Erythroblast (primary cell): Measurements from ENCODE around the gene RAB13.
A peak's percentile ranks its signal among the peaks of the same experiment; 100 is the strongest.

Source experiments
- DNase-seq, 2 experiments: peaks; one replicate each; lab custom pipeline; 2025; lab: John Stamatoyannopoulos, UW
- GATA1 ChIP-seq: IDR thresholded peaks from 2 replicates; pipeline ENCODE4 v1.6.1; 2011; ENCODE audit warnings: low read depth, mild to moderate bottlenecking, control low read depth, low read length, moderate library complexity
- POLR2A ChIP-seq: IDR thresholded peaks from 2 replicates; pipeline ENCODE4 v1.6.1; 2011; ENCODE audit warnings: mild to moderate bottlenecking, low read length

The RAB13 gene

DNA sequence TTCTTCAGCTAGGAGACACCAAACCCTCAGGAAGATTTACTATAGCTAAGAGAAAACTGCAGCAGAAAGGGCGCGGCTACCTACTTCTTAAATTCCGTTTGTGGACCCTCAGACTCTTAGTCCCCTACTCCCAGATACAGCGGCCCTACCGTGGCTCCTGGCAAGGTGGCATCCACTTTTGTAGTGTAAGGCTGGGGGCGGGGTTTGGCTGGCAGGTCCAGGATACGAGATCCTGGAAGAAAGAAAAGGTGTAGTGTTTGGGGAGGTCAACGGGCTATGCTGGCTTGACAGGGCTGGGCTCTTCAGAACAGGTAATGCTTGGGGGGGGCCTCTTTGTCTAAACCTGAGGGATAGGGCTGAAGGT, 18.2 kb downstream of the RAB13 start:
- DNase-seq = no peak
- TF ChIP-seq GATA1 (no peak), POLR2A (no peak)

DNA sequence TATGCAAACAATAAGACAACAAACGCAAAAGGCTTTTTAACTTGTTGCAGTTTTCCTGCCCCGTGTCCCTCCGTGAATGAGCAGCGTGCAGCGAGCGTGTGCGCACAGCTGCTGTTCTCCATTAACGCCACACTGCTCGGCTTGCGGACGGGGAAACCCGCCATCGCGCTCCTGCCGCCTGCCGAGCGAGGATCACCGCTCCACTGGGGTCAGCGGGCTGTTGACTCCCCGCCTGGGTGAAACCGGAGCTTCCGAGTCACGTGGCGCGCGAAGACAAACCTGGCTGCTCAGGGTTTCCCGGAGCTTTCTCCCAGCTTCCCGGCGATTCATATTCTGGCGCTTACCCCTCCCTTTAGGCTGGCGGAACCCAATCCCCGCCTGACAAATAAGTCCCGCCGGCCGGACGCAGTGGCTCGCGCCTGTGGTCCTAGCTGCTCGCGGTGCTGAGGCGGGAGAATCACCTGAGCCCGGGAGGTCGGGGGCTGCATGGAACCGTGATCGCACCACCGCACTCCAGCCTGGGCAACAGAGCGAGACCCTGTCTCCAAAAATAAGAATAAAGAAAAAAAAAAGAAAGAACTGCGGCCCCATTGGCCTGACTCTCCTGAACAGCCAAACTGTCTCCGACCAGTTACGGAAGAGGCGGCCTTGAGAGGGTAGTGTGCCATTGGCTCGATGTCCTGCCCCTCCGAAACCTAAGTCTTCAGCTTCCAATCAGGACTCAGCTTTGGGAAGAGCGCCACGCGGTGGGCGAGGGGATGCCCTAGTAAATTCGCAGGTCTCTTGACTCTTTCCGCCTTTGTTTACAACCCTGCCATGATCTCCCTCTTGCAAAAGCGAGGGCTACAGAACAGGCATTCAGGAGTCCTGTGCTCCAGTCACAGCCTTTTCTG, 18.8 kb downstream of the RAB13 start, which contains the start of gene CREB3L4:
Gene CREB3L4 (plus strand): TSS at position 796 of the 893 bp plus-strand sequence. CDS start 624 bp downstream, outside the sequence.
- TF ChIP-seq POLR2A = peak; percentile 90
- no peak for TF ChIP-seq GATA1
- peak; percentile 96 to 98 for DNase-seq

DNA sequence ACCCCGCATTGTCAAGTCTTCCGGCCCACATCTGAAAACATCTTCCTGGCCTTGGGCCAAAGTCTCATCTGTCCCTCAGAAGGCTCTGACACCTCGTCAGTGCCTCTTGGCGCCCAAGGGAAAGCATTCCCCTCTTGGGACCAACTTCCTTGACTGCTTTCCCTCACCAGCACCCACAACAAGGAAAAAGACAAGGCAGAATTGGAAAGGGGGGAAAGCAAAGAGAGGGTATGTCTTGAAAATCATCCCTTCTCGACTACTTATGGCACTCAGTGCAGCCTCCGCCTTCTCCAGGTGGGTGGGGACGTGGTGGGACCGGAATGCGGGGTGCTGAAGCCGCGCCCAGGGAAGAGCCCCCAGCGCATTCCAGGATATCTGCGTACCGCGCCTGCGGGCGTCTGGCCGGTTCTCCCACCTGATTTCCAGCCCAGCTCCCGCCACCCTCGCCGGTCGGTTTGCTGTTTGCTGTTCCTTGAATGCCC, 22.2 kb downstream of the RAB13 start:
- TF ChIP-seq POLR2A = no peak
- TF ChIP-seq GATA1 = no peak
- DNase-seq = no peak

DNA sequence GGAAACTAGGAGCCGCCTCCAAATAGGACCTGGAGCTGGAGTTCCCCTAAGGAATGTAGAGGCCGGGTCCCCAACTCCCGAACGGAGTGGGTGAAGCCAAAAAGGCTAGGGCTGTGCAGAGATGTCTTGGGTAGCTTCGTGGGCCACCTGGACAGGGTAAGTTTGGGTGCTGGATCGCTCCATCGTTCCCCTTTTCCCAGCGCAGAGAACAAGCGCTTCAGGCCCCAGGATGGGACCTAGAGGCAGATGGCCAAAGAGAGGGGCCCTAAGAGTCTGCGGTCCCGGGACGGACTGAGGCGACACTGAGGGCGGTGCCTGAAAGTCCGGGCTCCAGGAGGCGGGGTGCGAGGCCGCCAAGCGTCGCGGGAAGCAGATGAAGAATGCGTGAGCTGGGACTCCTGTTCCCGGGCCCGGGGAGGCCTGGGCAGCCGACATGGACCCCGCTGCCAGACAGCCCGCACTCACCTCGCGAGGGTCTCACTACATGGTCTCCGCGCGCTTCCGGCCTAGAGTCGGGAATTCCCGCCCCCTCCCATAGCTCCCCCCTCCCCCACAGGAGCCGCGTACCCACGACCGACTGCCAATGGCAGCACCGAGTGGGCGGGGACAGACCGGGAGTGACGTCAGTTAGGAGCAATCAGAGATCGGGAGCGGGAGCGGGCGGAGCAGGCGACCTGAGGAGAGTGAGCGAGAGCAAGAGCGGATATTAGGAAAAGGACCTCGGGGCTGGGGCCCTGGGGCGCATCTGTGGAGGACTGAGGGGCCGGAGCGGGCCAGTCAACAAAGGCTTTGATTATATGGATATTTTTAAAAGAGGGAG, 22.9 kb downstream of the RAB13 start, which contains the start of gene SLC39A1:
Gene SLC39A1 (minus strand): TSS at position 508 of the 820 bp plus-strand sequence. CDS start 822 bp downstream, outside the sequence.
- TF ChIP-seq GATA1 (no peak), POLR2A (peak; percentile 66)
- DNase-seq = peak; percentile 95 to 97

DNA sequence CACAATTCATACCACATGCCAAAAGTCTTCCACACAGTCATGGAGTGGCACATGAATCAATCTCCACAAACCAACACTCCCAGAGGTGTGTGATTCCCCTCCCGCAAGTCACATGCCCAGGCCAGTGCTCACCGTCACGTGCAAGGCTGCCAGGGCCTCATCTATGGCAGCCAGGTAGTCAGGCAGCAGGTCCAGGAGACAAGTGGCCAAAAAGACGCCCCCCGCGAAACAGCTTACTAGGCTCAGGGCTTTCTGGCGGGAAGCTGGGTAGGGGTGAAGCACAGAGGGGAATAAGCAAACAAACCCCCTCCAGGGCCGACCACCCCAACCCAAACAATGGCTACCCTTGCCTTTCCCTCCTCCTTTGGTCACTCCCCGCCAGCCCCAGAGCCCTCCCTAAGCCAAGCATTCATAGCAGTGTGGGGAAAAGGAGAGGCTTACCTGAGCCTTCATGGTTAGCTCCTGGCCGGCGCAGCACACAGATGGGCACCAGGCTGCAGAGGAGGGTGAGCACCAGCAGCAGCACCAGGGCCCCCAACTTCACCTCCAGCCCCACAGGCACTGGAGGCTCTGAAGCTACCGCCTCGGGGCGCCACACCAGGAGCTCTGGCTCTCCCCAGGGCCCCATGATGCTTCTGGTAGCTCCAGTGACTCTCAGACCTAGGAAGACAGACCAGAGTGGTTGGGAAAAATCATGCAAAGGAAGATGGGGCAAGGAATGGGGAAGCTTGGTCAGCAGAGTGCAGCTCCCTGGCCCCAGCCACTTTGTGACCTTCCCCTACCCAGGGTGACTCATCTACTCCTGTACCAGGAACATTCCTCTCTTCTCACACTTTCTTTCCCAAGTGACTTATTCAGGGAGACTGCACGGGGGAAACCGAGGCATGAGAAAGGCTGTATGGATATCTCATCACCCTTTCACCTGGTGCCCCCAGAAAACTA, 23.8 kb downstream of the RAB13 start:
- DNase-seq = peak in 1 of 2 experiments; percentile 45
- TF ChIP-seq GATA1 (no peak), POLR2A (no peak)

DNA sequence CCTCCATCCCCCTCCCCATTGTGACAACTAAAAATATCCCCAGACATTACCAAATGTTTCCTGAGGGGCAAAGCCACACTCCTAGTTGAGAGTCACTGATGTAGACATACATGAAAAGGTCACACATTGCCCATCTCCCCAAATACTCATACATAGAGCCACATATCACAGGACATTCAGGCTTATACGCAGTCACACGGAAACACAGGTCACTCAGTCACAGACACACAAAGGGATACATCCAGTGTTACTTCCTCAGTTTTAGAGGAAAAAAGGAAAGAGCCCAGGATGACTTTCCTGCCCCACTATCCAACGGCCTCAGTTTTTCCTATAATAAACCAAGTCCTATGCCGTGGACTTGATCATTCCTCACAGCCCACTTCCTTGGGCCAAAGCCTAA, 24.7 kb downstream of the RAB13 start:
- no peak for TF ChIP-seq POLR2A
- TF ChIP-seq GATA1 = no peak

DNA sequence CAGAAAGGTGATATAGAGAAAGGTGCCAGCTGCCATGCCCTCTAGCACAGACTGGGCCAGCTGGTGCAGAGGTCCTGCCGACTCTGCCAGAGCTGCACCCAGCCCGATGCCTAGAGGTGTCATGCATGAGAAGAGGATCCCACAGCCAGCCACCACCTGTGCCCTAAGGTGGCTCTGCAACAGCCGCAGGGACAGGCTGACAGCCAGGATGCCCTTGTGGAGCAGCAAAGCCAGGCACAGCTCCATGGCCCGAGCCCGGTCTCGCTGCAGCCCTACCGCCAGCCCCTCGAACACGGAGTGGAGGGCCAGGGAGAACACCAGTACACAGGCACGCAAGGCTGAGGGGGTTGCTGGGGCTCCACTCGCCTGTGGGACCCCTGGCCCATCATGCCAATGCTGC, 25.9 kb downstream of the RAB13 start:
- DNase-seq = no peak
- TF ChIP-seq POLR2A = no peak
- no peak for TF ChIP-seq GATA1

More for the DNA sequence above, 24.7 kb downstream of the RAB13 start:
- no peak for DNase-seq

DNA sequence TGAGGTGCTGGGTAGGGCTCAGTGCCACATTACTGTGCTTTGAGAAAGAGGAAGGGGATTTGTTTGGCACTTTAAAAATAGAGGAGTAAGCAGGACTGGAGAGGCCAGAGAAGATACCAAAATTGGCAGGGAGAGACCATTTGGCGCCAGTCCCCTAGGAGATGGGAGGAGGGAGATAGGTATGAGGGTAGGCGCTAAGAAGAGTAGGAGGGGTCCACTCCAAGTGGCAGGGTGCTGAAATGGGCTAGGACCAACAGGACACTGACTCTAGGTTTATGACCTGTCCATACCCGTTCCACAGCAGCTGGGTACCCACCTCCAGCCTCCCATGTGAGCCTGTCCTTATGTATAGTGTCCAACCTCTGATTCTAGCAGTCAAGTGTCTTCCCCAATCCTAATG, 26.7 kb downstream of the RAB13 start:
- DNase-seq = peak; percentile 60 to 62
- TF ChIP-seq POLR2A = no peak
- TF ChIP-seq GATA1 = no peak

DNA sequence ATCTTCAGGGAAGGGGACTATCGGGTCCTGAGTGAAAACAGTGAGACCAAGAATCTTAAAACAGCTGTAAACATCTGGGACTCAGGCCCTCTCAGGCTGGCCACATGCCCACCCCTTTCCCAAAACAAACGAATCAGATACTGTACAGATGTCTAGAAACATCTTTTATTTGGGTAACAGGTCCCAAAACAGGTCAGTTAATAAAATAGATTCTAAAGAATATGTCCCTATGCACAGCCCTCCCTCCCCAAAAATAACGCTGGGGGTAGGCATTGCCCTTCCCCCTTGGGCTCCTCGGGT, 27.2 kb downstream of the RAB13 start:
- no peak for DNase-seq
- TF ChIP-seq POLR2A = no peak

DNA sequence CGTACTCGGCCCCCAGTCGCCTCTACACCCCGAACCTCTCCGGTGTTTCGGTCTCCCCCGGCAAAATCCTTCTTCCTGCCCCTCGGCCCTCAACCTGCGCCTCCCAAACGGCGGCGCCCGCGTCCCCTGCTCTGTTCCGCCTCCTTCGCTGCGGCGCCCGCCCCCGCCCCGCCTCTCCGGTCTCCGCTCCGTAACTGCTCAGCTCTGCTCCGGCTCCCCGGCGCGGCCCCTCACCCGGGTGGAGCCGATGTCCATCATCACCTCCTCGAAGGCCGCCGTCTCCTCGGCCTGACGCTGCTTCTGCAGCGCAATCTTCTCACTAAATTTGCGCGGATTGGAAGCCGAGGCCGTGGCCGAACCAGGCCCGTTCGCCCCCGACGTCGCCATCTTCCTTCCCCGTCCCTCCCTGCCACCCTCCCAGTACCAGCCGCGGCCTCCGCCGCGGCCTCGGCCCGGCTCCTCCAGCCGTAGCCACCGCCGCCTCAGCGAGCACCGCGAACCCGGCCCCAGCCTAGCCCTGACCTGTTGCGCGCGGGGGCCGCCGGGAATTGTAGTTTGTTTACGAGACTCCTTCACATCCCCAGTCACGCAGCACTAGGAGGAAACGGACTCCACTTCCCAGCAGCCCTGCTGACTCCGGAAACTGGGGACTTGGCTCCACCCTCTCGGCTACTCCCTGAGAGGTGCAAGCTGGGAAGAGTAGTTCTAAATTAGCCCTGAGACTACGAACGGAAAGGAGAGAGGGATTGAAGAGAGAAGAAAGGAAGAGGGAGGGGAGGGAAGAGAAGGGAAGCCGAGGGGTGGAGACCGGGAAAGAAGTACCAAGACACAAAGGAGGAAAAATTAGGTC, 27.8 kb downstream of the RAB13 start, which contains the start of gene CRTC2:
Gene CRTC2 (minus strand): TSS at position 502 of the 850 bp plus-strand sequence. CDS start 115 bp downstream, at position 387.
- peak; percentile 97 to 99 for DNase-seq

DNA sequence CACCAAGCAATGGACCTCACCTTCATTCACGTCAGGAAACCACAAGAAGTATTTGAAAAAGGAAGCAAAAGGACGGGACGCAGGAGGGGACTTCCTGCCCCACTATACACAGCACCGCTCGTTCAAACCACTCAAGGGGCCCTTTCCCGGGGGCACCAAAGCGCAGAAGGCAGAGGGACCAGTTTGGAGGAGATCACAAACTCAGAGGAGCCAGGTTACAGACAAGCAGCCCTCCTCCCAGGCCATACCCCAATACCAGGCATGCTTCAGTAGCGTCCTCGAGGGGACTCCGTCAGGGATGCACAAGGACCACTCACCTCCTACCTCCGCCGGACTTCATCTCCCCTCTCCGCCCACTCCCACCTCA, 28.4 kb downstream of the RAB13 start:
- TF ChIP-seq GATA1 (no peak), POLR2A (no peak)
- DNase-seq = peak in 1 of 2 experiments; percentile 55

More for the DNA sequence above, 27.8 kb downstream of the RAB13 start, which contains the start of gene CRTC2:
- TF ChIP-seq POLR2A = peak; percentile 78
- no peak for TF ChIP-seq GATA1
